Uterus (tissue), 4 donors: ENCODE results near the gene ETV4. TPM values are rescaled to one million over a fixed set of nuclear protein-coding genes. Genes with fewer than 3 reads are reported as not detected.
A peak's percentile ranks its signal among the peaks of the same experiment; 100 is the strongest.

ENCODE experiments used
- DNase-seq, 2 donors: peaks; one replicate each; pipeline ENCODE4 v3.0.0-alpha.2; 2019 to 2020
- H3K27ac ChIP-seq, 2 donors: fragments of 200-600 bp; sonication (generic); 1 replicate in 1 of 2; 2 replicates in 1 of 2; pipeline ENCODE4 v1.5.1; 2016 to 2018
- H3K27me3 ChIP-seq, 2 donors: fragments of 200-600 bp; sonication (generic); one replicate each; pipeline ENCODE4 v1.5.1; 2018 to 2019; ENCODE audit warnings: control low read depth in 1 of 2
- H3K36me3 ChIP-seq, 2 donors: fragments of 200-600 bp; sonication (generic); one replicate each; pipeline ENCODE4 v1.5.1; 2019; ENCODE audit warnings: control low read depth in 1 of 2
- H3K4me1 ChIP-seq, 2 donors: fragments of 200-600 bp; sonication (generic); one replicate each; pipeline ENCODE4 v1.5.1; 2018 to 2019; ENCODE audit warnings: control low read depth in 1 of 2
- H3K4me3 ChIP-seq, 2 donors: fragments of 200-600 bp; sonication (generic); 1 replicate in 1 of 2; 2 replicates in 1 of 2; pipeline ENCODE4 v1.5.1; 2018 to 2019; ENCODE audit warnings: mild to moderate bottlenecking in 1 of 2
- H3K9me3 ChIP-seq, 2 donors: fragments of 200-600 bp; sonication (generic); one replicate each; pipeline ENCODE4 v1.5.1; 2019; ENCODE audit warnings: control low read depth in 1 of 2
- POLR2A ChIP-seq, 2 donors: fragments of 450-650 bp; IDR thresholded peaks; one replicate each; pipeline ENCODE4 v1.6.1; 2016; ENCODE audit warnings: antibody characterized with exemption in 2 of 2, mild to moderate bottlenecking in 1 of 2, moderate library complexity in 1 of 2
- intact Hi-C: fragments of 100-400 bp; cut with DNase I; formaldehyde crosslinking; loops from one replicate; pipeline ENCODE4 v1.15.1; 2023; ENCODE audit warnings: low total_unique reads
- total RNA-seq, 4 donors: library from RNA; depleted of rRNA in 3 of 4; stranded (reverse); fragments of >200 nt in 3 of 4; gene quantifications; one replicate each; pipeline versions ENCODE4 v1.1.0 to v1.2.4, GENCODE V29; 2014 to 2023
- TF ChIP-seq, protein P1 (sequence below), 4 experiments: fragments of 200-600 bp in 2 of 4; fragments of 450-650 bp in 2 of 4; sonication (generic) in 2 of 4; IDR thresholded peaks; one replicate each; pipeline ENCODE4 v1.5.1; 2016 to 2019; ENCODE audit warnings: antibody characterized with exemption in 4 of 4, mild to moderate bottlenecking in 2 of 4, moderate library complexity in 1 of 4
- donor health status: DM: yes; HTN: yes; CAD: no.

The ETV4 gene
- total RNA-seq = 1 to 10 TPM in 2 of 4 donors, under 1 TPM in 1, not detected in 1; 0.51 to 2.8 (median 2.1) TPM

DNA sequence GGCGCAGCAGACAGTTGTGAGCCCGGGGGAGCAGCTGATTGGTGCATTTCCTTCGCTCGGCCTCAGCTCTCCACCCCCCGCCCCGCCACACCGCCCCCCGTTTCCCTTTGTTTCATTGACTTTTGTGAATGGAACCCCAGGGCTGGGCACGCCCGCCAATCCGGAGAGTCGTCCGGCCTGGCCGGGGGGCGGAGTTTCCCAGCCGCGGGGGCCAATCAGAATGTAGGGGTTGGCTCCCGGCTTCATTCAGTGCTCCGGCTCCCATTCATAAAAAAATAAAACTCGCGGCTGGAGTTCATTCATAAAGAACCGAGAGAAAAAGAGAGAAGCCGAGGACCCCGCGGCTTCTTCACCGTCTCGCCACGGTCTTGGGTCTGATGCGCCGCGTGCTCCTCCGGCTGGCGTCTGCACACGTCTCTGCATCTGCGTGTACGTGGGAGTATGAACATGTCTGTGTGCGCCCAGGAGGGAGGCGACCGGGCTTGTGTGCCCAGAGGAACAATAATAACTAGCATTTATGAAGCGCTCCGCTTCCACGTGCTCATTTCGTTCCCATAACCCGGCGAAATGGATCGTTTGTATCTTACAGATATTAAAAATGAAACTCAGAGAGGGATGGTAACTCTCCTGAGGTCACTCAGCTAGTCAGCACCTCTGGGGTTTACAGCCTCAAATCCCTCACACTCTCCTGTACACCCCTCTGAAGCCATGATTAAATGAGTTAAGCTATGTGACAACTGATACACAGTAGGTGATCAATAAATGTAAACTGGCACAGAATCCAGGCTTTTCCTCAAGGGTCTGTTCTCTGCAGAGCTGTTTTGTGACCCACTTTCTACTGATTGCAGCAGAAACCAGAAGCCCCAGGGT, at the start of gene ETV4:
Gene ETV4, minus strand, starts transcription at position 22 of the 870 bp plus-strand sequence. CDS start 723 bp downstream, outside the sequence.
- Histone ChIP-seq H3K36me3 (no peaks in the 10 kb centered on the region), H3K27ac (no peak within 1 kb of the TSS), H3K4me3 (peak within 1 kb of the TSS; percentile 35 to 44), H3K27me3 (no peaks in the 10 kb centered on the region), H3K9me3 (no peaks in the 10 kb centered on the region), H3K4me1 (peaks cover 4 to 13% of the 10 kb centered on the region in 2 donors)
- TF ChIP-seq, protein P1, sequence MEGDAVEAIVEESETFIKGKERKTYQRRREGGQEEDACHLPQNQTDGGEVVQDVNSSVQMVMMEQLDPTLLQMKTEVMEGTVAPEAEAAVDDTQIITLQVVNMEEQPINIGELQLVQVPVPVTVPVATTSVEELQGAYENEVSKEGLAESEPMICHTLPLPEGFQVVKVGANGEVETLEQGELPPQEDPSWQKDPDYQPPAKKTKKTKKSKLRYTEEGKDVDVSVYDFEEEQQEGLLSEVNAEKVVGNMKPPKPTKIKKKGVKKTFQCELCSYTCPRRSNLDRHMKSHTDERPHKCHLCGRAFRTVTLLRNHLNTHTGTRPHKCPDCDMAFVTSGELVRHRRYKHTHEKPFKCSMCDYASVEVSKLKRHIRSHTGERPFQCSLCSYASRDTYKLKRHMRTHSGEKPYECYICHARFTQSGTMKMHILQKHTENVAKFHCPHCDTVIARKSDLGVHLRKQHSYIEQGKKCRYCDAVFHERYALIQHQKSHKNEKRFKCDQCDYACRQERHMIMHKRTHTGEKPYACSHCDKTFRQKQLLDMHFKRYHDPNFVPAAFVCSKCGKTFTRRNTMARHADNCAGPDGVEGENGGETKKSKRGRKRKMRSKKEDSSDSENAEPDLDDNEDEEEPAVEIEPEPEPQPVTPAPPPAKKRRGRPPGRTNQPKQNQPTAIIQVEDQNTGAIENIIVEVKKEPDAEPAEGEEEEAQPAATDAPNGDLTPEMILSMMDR (IDR thresholded peaks at IDR 0.05) = no peak
- TF ChIP-seq POLR2A (IDR thresholded peaks at IDR 0.05) = no peak
- intact Hi-C loops = no loop called here
- DNase-seq = peak; percentile 80 to 89

DNA sequence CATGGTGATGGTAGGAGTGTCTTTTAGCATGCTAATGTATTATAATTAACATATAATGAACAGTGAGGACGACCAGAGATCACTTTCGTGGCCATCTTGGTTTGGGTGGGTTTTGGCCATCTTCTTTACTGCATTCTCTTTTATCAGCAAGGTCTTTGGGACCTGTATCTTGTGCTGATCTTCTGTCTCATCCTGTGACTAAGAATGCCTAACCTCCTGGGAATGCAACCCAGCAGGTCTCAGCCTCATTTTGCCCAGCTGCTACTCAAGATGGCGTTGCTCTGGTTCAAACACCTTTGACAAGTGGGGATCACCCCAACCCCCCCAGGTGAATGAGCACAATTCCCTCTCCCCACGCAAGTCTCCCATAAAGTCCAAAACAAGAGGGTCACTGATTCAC, 49.3 kb upstream of the ETV4 start:
- H3K27ac ChIP-seq = no peak overlapping the region
- H3K4me3 ChIP-seq = no peak overlapping the region
- H3K36me3 ChIP-seq = no peaks in the 10 kb centered on the region
- H3K27me3 ChIP-seq = no peaks in the 10 kb centered on the region
- DNase-seq = no peak
- no peaks in the 10 kb centered on the region for H3K9me3 ChIP-seq
- peaks cover 0 to 6% of the 10 kb centered on the region in 2 donors for H3K4me1 ChIP-seq
- intact Hi-C loops = no loop called here
- TF ChIP-seq, protein P1 (IDR thresholded peaks at IDR 0.05) = no peak
- TF ChIP-seq POLR2A (IDR thresholded peaks at IDR 0.05) = no peak

DNA sequence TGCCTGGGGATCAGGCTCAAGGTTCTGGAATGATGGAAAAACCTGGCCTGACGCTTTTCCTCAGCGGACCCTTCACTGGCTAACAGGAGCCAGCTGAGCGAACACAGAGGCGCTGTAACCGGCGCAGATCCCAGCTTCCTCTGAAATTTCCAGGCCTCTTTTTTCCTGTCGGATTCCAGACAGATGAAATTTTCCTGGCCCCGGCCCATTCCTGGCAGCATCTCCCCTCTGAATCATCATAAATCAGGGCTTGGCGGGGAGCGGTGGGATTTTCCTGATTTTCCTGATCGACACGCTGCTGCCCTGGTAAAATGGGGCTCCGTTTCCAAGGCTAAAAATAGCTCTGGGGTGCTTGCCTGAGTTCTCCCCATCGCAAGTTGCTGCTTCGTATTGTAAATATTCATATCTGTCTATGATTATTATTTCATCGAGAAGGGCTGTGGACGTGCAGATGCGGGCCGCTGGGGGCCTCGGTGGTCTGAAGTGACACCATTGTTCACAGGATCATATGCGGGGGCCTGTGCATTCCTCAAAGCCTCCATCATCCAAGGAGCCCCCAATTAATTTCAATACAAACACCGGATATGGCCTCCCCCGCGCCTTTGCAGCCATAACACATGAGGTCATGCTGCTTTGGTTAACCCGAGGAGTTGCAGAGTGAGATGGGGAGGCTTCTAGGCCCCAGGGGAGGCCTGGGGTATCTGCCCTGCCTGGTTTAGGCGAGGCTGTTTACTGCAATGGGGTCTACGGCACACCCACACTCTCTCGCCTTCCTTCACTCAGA, 45.8 kb upstream of the ETV4 start:
- Histone ChIP-seq H3K4me3 (peak overlapping the region in 1 of 2 donors; percentile 7), H3K4me1 (peaks cover 0 to 6% of the 10 kb centered on the region in 2 donors), H3K27me3 (no peaks in the 10 kb centered on the region), H3K36me3 (no peaks in the 10 kb centered on the region), H3K9me3 (no peaks in the 10 kb centered on the region), H3K27ac (peak overlapping the region; percentile 85 to 92)
- peak; percentile 87 to 88 for DNase-seq
- intact Hi-C loops = no loop called here
- TF ChIP-seq POLR2A (IDR thresholded peaks at IDR 0.05) = no peak
- TF ChIP-seq, protein P1 (IDR thresholded peaks at IDR 0.05) = no peak

DNA sequence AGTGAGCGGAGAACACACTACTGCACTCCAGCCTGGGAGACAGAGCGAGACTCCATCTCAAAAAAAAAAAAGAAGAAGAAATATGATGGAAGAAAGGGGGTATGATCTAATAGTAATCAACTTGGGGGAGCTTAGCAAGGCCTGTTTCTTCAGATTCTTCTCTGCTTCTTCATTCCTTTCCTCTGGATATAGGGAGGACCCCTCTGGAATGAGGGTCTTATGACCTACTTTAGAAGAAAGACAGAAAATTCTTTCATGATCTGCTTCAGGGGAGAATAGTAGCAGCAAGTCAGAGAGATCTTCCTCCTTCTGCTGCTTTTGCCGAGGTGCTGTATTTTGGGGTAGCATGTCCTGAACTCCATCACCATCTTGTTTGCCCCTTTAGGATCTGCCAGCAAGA, 44.9 kb upstream of the ETV4 start:
- peak overlapping the region; percentile 85 to 92 for H3K27ac ChIP-seq
- DNase-seq = no peak
- intact Hi-C loops = no loop called here

More for the DNA sequence above, 44.9 kb upstream of the ETV4 start:
- H3K27me3 ChIP-seq = no peaks in the 10 kb centered on the region
- H3K4me1 ChIP-seq = peaks cover 0 to 6% of the 10 kb centered on the region in 2 donors
- no peaks in the 10 kb centered on the region for H3K9me3 ChIP-seq
- no peak for TF ChIP-seq POLR2A (IDR thresholded peaks at IDR 0.05)
- TF ChIP-seq, protein P1 (IDR thresholded peaks at IDR 0.05) = no peak
- H3K36me3 ChIP-seq = no peaks in the 10 kb centered on the region
- no peak overlapping the region for H3K4me3 ChIP-seq
